ENCODE measurements around the gene FBXW11.

Gene FBXW11

GRCh38 chr5:171845857-171846256 is 160.6 kb downstream of the FBXW11 start:
- DNase-seq (ENCODE audit: low read depth in 1 of 2, low spot score in 1 of 2) = no peak

GRCh38 chr5:171845040-171845630 is 161.3 kb downstream of the FBXW11 start:
- DNase-seq (ENCODE audit: low read depth in 1 of 2, low spot score in 1 of 2) = no peak

GRCh38 chr5:171842777-171843328 is 163.6 kb downstream of the FBXW11 start:
- no peak for DNase-seq (ENCODE audit: low read depth in 1 of 2, low spot score in 1 of 2)

- no peak for DNase-seq (ENCODE audit: low read depth in 1 of 2, low spot score in 1 of 2)
These were observed 164.3 kb downstream of the FBXW11 start for GRCh38 chr5:171841984-171842776.

- DNase-seq (ENCODE audit: low read depth in 1 of 2, low spot score in 1 of 2) = no peak
These were observed 165.5 kb downstream of the FBXW11 start for GRCh38 chr5:171840711-171841522.

GRCh38 chr5:171840066-171840465 is 166.4 kb downstream of the FBXW11 start:
- DNase-seq (ENCODE audit: low read depth in 1 of 2, low spot score in 1 of 2) = no peak

GRCh38 chr5:171839112-171839511 is 167.3 kb downstream of the FBXW11 start:
- no peak for DNase-seq (ENCODE audit: low read depth in 1 of 2, low spot score in 1 of 2)

- DNase-seq (ENCODE audit: low read depth in 1 of 2, low spot score in 1 of 2) = no peak
These were observed 168.4 kb downstream of the FBXW11 start for GRCh38 chr5:171838066-171838465.

- no peak for DNase-seq (ENCODE audit: low read depth in 1 of 2, low spot score in 1 of 2)
These were observed 168.9 kb downstream of the FBXW11 start for GRCh38 chr5:171837522-171837921.

GRCh38 chr5:171835066-171835465 is 171.4 kb downstream of the FBXW11 start:
- no peak for DNase-seq (ENCODE audit: low read depth in 1 of 2, low spot score in 1 of 2)

- DNase-seq (ENCODE audit: low read depth in 1 of 2, low spot score in 1 of 2) = no peak
These were observed 172.0 kb downstream of the FBXW11 start for GRCh38 chr5:171834461-171834860.

- no peak for DNase-seq (ENCODE audit: low read depth in 1 of 2, low spot score in 1 of 2)
These were observed 173.7 kb downstream of the FBXW11 start for GRCh38 chr5:171832775-171833174.

GRCh38 chr5:171830686-171831085 is 175.8 kb downstream of the FBXW11 start:
- no peak for DNase-seq (ENCODE audit: low read depth in 1 of 2, low spot score in 1 of 2)

- no peak for DNase-seq (ENCODE audit: low read depth in 1 of 2, low spot score in 1 of 2)
These were observed 179.3 kb downstream of the FBXW11 start for GRCh38 chr5:171827162-171827561.

- DNase-seq (ENCODE audit: low read depth in 1 of 2, low spot score in 1 of 2) = no peak
These were observed 180.3 kb downstream of the FBXW11 start for GRCh38 chr5:171826132-171826531.

GRCh38 chr5:171825051-171825450 is 181.4 kb downstream of the FBXW11 start:
- DNase-seq (ENCODE audit: low read depth in 1 of 2, low spot score in 1 of 2) = no peak

GRCh38 chr5:171823269-171823668 is 183.2 kb downstream of the FBXW11 start:
- DNase-seq (ENCODE audit: low read depth in 1 of 2, low spot score in 1 of 2) = no peak

GRCh38 chr5:171821286-171821685 is 185.2 kb downstream of the FBXW11 start:
- DNase-seq (ENCODE audit: low read depth in 1 of 2, low spot score in 1 of 2) = no peak

GRCh38 chr5:171820561-171820960 is 185.9 kb downstream of the FBXW11 start:
- DNase-seq (ENCODE audit: low read depth in 1 of 2, low spot score in 1 of 2) = no peak

- no peak for DNase-seq (ENCODE audit: low read depth in 1 of 2, low spot score in 1 of 2)
These were observed 189.8 kb downstream of the FBXW11 start for GRCh38 chr5:171816666-171817065.

- DNase-seq (ENCODE audit: low read depth in 1 of 2, low spot score in 1 of 2) = no peak
These were observed 192.5 kb downstream of the FBXW11 start for GRCh38 chr5:171813813-171814490.

All from activated CD4-positive, alpha-beta T cell treated with anti-CD3 and anti-CD28 coated beads, Interleukin-2, amount 50 U/mL, for 24 hours (primary cell).